KMS-11 (cell line): ENCODE results near the gene IFNLR1.

ENCODE experiments used
- H2AFZ ChIP-seq: fragments of 200-600 bp; sonication (generic); 2 replicates; pipeline ENCODE4 v1.6.1; 2016; ENCODE audit warnings: antibody characterized with exemption, mixed run types, low read depth
- H3K27ac ChIP-seq: fragments of 200-600 bp; sonication (generic); 2 replicates; pipeline ENCODE4 v1.6.1; 2016; ENCODE audit warnings: mild to moderate bottlenecking, mixed run types
- H3K27me3 ChIP-seq: fragments of 200-600 bp; sonication (generic); 2 replicates; pipeline ENCODE4 v1.6.1; 2017; ENCODE audit warnings: mild to moderate bottlenecking, low read depth, mixed run types, moderate library complexity; ENCODE audit not compliant: insufficient read depth
- H3K36me3 ChIP-seq: fragments of 200-600 bp; sonication (generic); 2 replicates; pipeline ENCODE4 v1.6.1; 2017; ENCODE audit warnings: mild to moderate bottlenecking, mixed run types; ENCODE audit not compliant: insufficient read depth
- H3K4me1 ChIP-seq: fragments of 200-600 bp; sonication (generic); 2 replicates; pipeline ENCODE4 v1.6.1; 2016; ENCODE audit warnings: mild to moderate bottlenecking, low read depth, mixed run types; ENCODE audit not compliant: poor library complexity, severe bottlenecking
- H3K4me2 ChIP-seq: fragments of 200-600 bp; sonication (generic); 2 replicates; pipeline ENCODE4 v1.7.0; 2016; ENCODE audit warnings: mild to moderate bottlenecking, mixed run types
- H3K4me3 ChIP-seq: fragments of 200-600 bp; sonication (generic); IDR thresholded peaks from 2 replicates; pipeline ENCODE4 v1.6.1; 2017; ENCODE audit warnings: low read depth, low read length, mixed read lengths; ENCODE audit not compliant: insufficient read depth
- H3K79me2 ChIP-seq: fragments of 200-600 bp; sonication (generic); 2 replicates; pipeline ENCODE4 v1.6.1; 2016; ENCODE audit warnings: low read depth, mixed run types; ENCODE audit not compliant: insufficient read depth
- H3K9ac ChIP-seq: fragments of 200-600 bp; sonication (generic); 2 replicates; pipeline ENCODE4 v1.6.1; 2016; ENCODE audit warnings: mild to moderate bottlenecking, mixed run types
- H4K20me1 ChIP-seq: fragments of 200-600 bp; sonication (generic); 2 replicates; pipeline ENCODE4 v1.6.1; 2016; ENCODE audit warnings: mild to moderate bottlenecking, mixed run types; ENCODE audit not compliant: insufficient read depth
- CTCF ChIP-seq: fragments of 200-600 bp; sonication (generic); conservative IDR thresholded peaks from 2 replicates; pipeline ENCODE4 v1.6.1; 2017; ENCODE audit warnings: low read depth, mild to moderate bottlenecking, antibody characterized with exemption, low read length, moderate library complexity, mixed read lengths

The IFNLR1 gene

GRCh38 chr1:24127134-24127800 lies 59.8 kb downstream of the IFNLR1 start:
- Histone ChIP-seq H4K20me1 (no peaks in the 10 kb centered on the region), H3K9ac (no peak overlapping the region), H3K4me2 (no peak overlapping the region), H3K79me2 (no peaks in the 10 kb centered on the region), H3K36me3 (no peaks in the 10 kb centered on the region), H3K4me3 (no peak overlapping the region), H3K27me3 (no peaks in the 10 kb centered on the region), H3K27ac (no peak overlapping the region), H3K4me1 (no peaks in the 10 kb centered on the region), H2AFZ (no peak overlapping the region)
- TF ChIP-seq CTCF = no peak

- no peak overlapping the region for H3K4me3 ChIP-seq
- no peaks in the 10 kb centered on the region for H4K20me1 ChIP-seq
- no peak for TF ChIP-seq CTCF
- no peaks in the 10 kb centered on the region for H3K79me2 ChIP-seq
- no peak overlapping the region for H3K27ac ChIP-seq
- no peaks in the 10 kb centered on the region for H3K27me3 ChIP-seq
- no peaks in the 10 kb centered on the region for H3K4me1 ChIP-seq
- H3K36me3 ChIP-seq = no peaks in the 10 kb centered on the region
- no peak overlapping the region for H2AFZ ChIP-seq
- no peak overlapping the region for H3K4me2 ChIP-seq
- no peak overlapping the region for H3K9ac ChIP-seq
Observed at GRCh38 chr1:24126672-24127023, 60.4 kb downstream of the IFNLR1 start.

- H2AFZ ChIP-seq = no peak overlapping the region
- no peaks in the 10 kb centered on the region for H3K27me3 ChIP-seq
- H3K9ac ChIP-seq = no peak overlapping the region
- no peaks in the 10 kb centered on the region for H4K20me1 ChIP-seq
- H3K36me3 ChIP-seq = no peaks in the 10 kb centered on the region
- no peaks in the 10 kb centered on the region for H3K4me1 ChIP-seq
- H3K4me2 ChIP-seq = no peak overlapping the region
- H3K27ac ChIP-seq = no peak overlapping the region
- TF ChIP-seq CTCF = no peak
- H3K4me3 ChIP-seq = no peak overlapping the region
- H3K79me2 ChIP-seq = no peaks in the 10 kb centered on the region
Observed at GRCh38 chr1:24126018-24126671, 60.9 kb downstream of the IFNLR1 start.

- H3K27me3 ChIP-seq = no peaks in the 10 kb centered on the region
- H4K20me1 ChIP-seq = no peaks in the 10 kb centered on the region
- H3K4me1 ChIP-seq = no peaks in the 10 kb centered on the region
- H3K36me3 ChIP-seq = no peaks in the 10 kb centered on the region
- H3K4me2 ChIP-seq = no peak overlapping the region
- H2AFZ ChIP-seq = no peak overlapping the region
- no peak overlapping the region for H3K4me3 ChIP-seq
- H3K9ac ChIP-seq = no peak overlapping the region
- no peak overlapping the region for H3K27ac ChIP-seq
- no peaks in the 10 kb centered on the region for H3K79me2 ChIP-seq
- no peak for TF ChIP-seq CTCF
Observed at GRCh38 chr1:24125456-24125855, 61.6 kb downstream of the IFNLR1 start.
